Measurements from ENCODE around the gene ARL6IP1. TPM values are rescaled to one million over a fixed set of nuclear protein-coding genes. Genes with fewer than 3 reads are reported as not detected.

ARL6IP1 gene
- polyA plus RNA-seq, 1 donor (not counting 4 experiments of a cell fraction or from before 2014, with no cell fraction given), result 178 TPM

DNA sequence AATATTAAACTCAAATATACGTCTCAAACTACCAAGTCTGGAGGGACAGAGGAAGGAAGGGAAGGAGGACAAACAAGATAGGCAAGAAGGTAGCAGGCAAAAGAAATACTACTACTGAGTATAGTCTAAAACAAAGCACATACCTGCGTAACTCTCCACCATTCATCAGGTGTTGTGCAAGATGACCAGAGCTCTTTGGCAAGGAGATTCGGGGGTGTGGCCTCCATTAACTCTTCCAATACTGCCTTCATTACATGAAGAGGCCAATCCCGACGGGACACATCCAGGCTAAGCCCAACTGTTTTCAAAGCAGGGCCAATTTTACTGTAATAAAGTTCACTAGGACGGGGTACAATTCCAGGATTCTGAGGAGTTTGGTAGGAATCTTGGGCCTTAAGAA lies 38.2 kb upstream of the ARL6IP1 start:
- Histone ChIP-seq H3K4me3 (ENCODE audit: control insufficient read depth in 2 of 3, extremely low read depth in 1 of 3, insufficient read depth in 2 of 3, low read depth in 1 of 3, low read length in 3 of 3) (no peak overlapping the region), H3K9me1 (ENCODE audit: control insufficient read depth, extremely low read depth, insufficient read depth, low read length) (no peaks in the 10 kb centered on the region), H4K20me1 (ENCODE audit: control insufficient read depth, extremely low read depth, insufficient read depth, low read length) (no peaks in the 10 kb centered on the region), H3K4me2 (ENCODE audit: control insufficient read depth, extremely low read depth, insufficient read depth, low read depth, low read length) (no peak overlapping the region), H3K4me1 (ENCODE audit: control insufficient read depth, extremely low read depth, insufficient read depth, low read length) (no peaks in the 10 kb centered on the region), H3K9ac (ENCODE audit: control insufficient read depth, extremely low read depth, insufficient read depth, low read length) (no peak overlapping the region), H3K79me2 (ENCODE audit: control insufficient read depth, insufficient read depth, low read length) (no peaks in the 10 kb centered on the region), H3K36me3 (ENCODE audit: control insufficient read depth in 2 of 2, extremely low read depth in 1 of 2, insufficient read depth in 2 of 2, low read length in 2 of 2) (peaks cover 29 to 67% of the 10 kb centered on the region in 2 experiments), H3K27me3 (ENCODE audit: control insufficient read depth, extremely low read depth, insufficient read depth, low read length) (no peaks in the 10 kb centered on the region), H2AFZ (ENCODE audit: control insufficient read depth, low read length) (no peak overlapping the region), H3K9me3 (ENCODE audit: control insufficient read depth, low read depth, low read length) (no peaks in the 10 kb centered on the region), H3K27ac (ENCODE audit: control insufficient read depth, insufficient read depth, low read length) (no peak overlapping the region)
- no peak for TF ChIP-seq EZH2 (IDR thresholded peaks at IDR 0.05; ENCODE audit: low read length)
- TF ChIP-seq, protein P1, sequence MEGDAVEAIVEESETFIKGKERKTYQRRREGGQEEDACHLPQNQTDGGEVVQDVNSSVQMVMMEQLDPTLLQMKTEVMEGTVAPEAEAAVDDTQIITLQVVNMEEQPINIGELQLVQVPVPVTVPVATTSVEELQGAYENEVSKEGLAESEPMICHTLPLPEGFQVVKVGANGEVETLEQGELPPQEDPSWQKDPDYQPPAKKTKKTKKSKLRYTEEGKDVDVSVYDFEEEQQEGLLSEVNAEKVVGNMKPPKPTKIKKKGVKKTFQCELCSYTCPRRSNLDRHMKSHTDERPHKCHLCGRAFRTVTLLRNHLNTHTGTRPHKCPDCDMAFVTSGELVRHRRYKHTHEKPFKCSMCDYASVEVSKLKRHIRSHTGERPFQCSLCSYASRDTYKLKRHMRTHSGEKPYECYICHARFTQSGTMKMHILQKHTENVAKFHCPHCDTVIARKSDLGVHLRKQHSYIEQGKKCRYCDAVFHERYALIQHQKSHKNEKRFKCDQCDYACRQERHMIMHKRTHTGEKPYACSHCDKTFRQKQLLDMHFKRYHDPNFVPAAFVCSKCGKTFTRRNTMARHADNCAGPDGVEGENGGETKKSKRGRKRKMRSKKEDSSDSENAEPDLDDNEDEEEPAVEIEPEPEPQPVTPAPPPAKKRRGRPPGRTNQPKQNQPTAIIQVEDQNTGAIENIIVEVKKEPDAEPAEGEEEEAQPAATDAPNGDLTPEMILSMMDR (optimal IDR thresholded peaks at IDR 0.05 in 1 of 3, IDR thresholded peaks at IDR 0.05 in 1 of 3, conservative IDR thresholded peaks at IDR 0.05 in 1 of 3; ENCODE audit: extremely low read depth in 1 of 3, insufficient read depth in 2 of 3, low read length in 3 of 3), result no peak
- dilution Hi-C loops (cut with MboI; ENCODE audit: extremely low pct_ligation_motif_present, low sequenced_read_pairs), result loop anchor here (10.0 kb wide), 1 partner anchor 135 kb away; no protein-coding TSS in a partner anchor
- DNase-seq (ENCODE audit: low read depth, low spot score), result no peak
- no peak for FAIRE-seq

DNA sequence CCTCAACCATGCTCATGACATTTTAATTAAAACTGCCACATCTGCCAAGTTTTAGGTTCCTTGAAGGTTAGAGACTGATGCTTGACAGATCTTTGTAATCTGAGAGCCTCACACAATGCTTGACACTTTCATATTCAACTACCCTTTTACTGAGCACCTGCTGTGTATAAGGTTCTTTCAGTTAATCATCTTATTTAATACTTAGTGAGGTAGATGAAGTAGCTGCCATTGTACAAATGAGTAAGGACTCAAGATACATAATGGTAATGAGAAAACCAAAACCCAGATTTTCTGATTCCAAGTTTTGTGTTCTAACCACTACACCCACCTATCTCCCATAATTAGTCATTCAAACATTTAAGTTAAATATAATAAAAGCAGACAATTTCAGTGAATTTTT lies 35.4 kb upstream of the ARL6IP1 start:
- H3K9me1 ChIP-seq (ENCODE audit: control insufficient read depth, extremely low read depth, insufficient read depth, low read length), result no peaks in the 10 kb centered on the region
- dilution Hi-C loops (cut with MboI; ENCODE audit: extremely low pct_ligation_motif_present, low sequenced_read_pairs), result loop anchor here (10.0 kb wide), 1 partner anchor 138 kb away; no protein-coding TSS in a partner anchor
- H3K36me3 ChIP-seq (ENCODE audit: control insufficient read depth in 2 of 2, extremely low read depth in 1 of 2, insufficient read depth in 2 of 2, low read length in 2 of 2), result peaks cover 38 to 69% of the 10 kb centered on the region in 2 experiments
- no peak overlapping the region for H3K9ac ChIP-seq (ENCODE audit: control insufficient read depth, extremely low read depth, insufficient read depth, low read length)
- H4K20me1 ChIP-seq (ENCODE audit: control insufficient read depth, extremely low read depth, insufficient read depth, low read length), result no peaks in the 10 kb centered on the region
- H3K4me1 ChIP-seq (ENCODE audit: control insufficient read depth, extremely low read depth, insufficient read depth, low read length), result no peaks in the 10 kb centered on the region
- FAIRE-seq, result no peak
- H3K4me2 ChIP-seq (ENCODE audit: control insufficient read depth, extremely low read depth, insufficient read depth, low read depth, low read length), result no peak overlapping the region
- TF ChIP-seq, protein P1 (optimal IDR thresholded peaks at IDR 0.05 in 1 of 3, IDR thresholded peaks at IDR 0.05 in 1 of 3, conservative IDR thresholded peaks at IDR 0.05 in 1 of 3; ENCODE audit: extremely low read depth in 1 of 3, insufficient read depth in 2 of 3, low read length in 3 of 3), result no peak
- TF ChIP-seq EZH2 (IDR thresholded peaks at IDR 0.05; ENCODE audit: low read length), result no peak
- H3K4me3 ChIP-seq (ENCODE audit: control insufficient read depth in 2 of 3, extremely low read depth in 1 of 3, insufficient read depth in 2 of 3, low read depth in 1 of 3, low read length in 3 of 3), result no peak overlapping the region
- H2AFZ ChIP-seq (ENCODE audit: control insufficient read depth, low read length), result no peak overlapping the region
- H3K27me3 ChIP-seq (ENCODE audit: control insufficient read depth, extremely low read depth, insufficient read depth, low read length), result no peaks in the 10 kb centered on the region
- H3K27ac ChIP-seq (ENCODE audit: control insufficient read depth, insufficient read depth, low read length), result no peak overlapping the region
- DNase-seq (ENCODE audit: low read depth, low spot score), result no peak
- H3K9me3 ChIP-seq (ENCODE audit: control insufficient read depth, low read depth, low read length), result no peaks in the 10 kb centered on the region
- no peaks in the 10 kb centered on the region for H3K79me2 ChIP-seq (ENCODE audit: control insufficient read depth, insufficient read depth, low read length)

Data from keratinocyte (primary cell).